ENCODE data around the gene MAPKAP1.

- no peak for TF ChIP-seq POLR2A (IDR thresholded peaks at IDR 0.05)
- TF ChIP-seq CTCF (IDR thresholded peaks at IDR 0.05) = no peak
Observed at GRCh38 chr9:125485471-125486151, 221.4 kb downstream of the MAPKAP1 start.
